Kidney (tissue), 14 donors: ENCODE data around the gene KRT7. TPM values are rescaled to one million over a fixed set of nuclear protein-coding genes. Genes with fewer than 3 reads are reported as not detected.

Source experiments
- DNase-seq, 5 donors: peaks; one replicate each; pipeline ENCODE4 v3.0.0-alpha.2; 2013 to 2020
- FAIRE-seq: peaks from 2 replicates; lab custom pipeline; 2012; peaks lifted over from hg19 to GRCh38; lab: Jason Lieb, UNC
- H3K27ac ChIP-seq, 2 donors: one replicate each; pipeline ENCODE4 v1.7.0; 2013; ENCODE audit warnings: low read depth in 2 of 2, low read length in 2 of 2, inconsistent platforms in 1 of 2
- H3K27me3 ChIP-seq: one replicate; pipeline ENCODE4 v1.7.1; 2013; ENCODE audit warnings: low read length, inconsistent platforms; ENCODE audit not compliant: control insufficient read depth, insufficient read depth
- H3K36me3 ChIP-seq, 3 donors: one replicate each; pipeline versions ENCODE4 v1.7.0 to v1.7.1; 2013; ENCODE audit warnings: low read length in 3 of 3, control low read depth in 1 of 3, inconsistent platforms in 1 of 3; ENCODE audit not compliant: insufficient read depth in 3 of 3, control insufficient read depth in 2 of 3
- H3K4me1 ChIP-seq, 3 donors: one replicate each; pipeline versions ENCODE4 v1.7.0 to v1.7.1; 2013; ENCODE audit warnings: low read length in 3 of 3, inconsistent platforms in 1 of 3, low read depth in 1 of 3; ENCODE audit not compliant: control insufficient read depth in 2 of 3, insufficient read depth in 2 of 3
- H3K4me3 ChIP-seq, 3 donors: one replicate each; pipeline versions ENCODE4 v1.7.0 to v1.8.1; 2013; ENCODE audit warnings: low read length in 3 of 3, control low read depth in 1 of 3, inconsistent platforms in 1 of 3
- H3K9ac ChIP-seq, 3 donors: one replicate each; pipeline versions ENCODE4 v1.7.0 to v1.7.1; 2013; ENCODE audit warnings: low read length in 3 of 3, control low read depth in 1 of 3, inconsistent platforms in 1 of 3
- H3K9me3 ChIP-seq, 3 donors: one replicate each; pipeline versions ENCODE4 v1.7.0 to v1.7.1; 2013; ENCODE audit warnings: low read length in 3 of 3, control low read depth in 1 of 3, inconsistent platforms in 1 of 3; ENCODE audit not compliant: control insufficient read depth in 2 of 3, insufficient read depth in 1 of 3
- intact Hi-C: fragments of 100-400 bp; cut with DNase I; formaldehyde crosslinking; loops from one replicate; pipeline ENCODE4 v1.11.1; 2022
- polyA plus RNA-seq: library from polyadenylated mRNA; stranded (reverse); fragments of 350-450 nt; fragmentation: Illumina TruSeq; extraction: RNeasy Lipid Tissue Mini Kit (QIAGEN cat#74804); gene quantifications from one replicate; pipeline ENCODE4 v1.2.3, GENCODE V29; 2014; ENCODE audit warnings: low read depth, low replicate concordance; ENCODE audit not compliant: insufficient read depth
- total RNA-seq: library from RNA; stranded (reverse); fragmentation: NEBNext Ultra II Directional; extraction: Animal tissue kit (Norgen Biotek cat#: 25700); gene quantifications from one replicate; pipeline ENCODE4 v1.2.1, GENCODE V29; 2021
- TF ChIP-seq, protein P1 (sequence below): IDR thresholded peaks from 3 replicates; pipeline ENCODE4 v1.5.1; 2012; ENCODE audit warnings: mild to moderate bottlenecking, moderate library complexity, borderline replicate concordance; ENCODE audit not compliant: insufficient read depth; ENCODE audit errors: extremely low read depth
- donor health status: control.
- donor health status: control.
- donor health status: control.
- donor health status: control.
- donor health status: control.
- donor health status: DM: yes; HTN: yes; CAD: no.
- donor health status: Normal renal cell carcinoma (clear cell type).

The KRT7 gene
- total and polyA plus RNA-seq, 2 donors from 2014 or later = 173 to 1,490 TPM

GRCh38 chr12:52295663-52296062 lies 62.6 kb downstream of the KRT7 start:
- DNase-seq (peak in 1 of 5 donors; percentile 0), FAIRE-seq (no peak)
- intact Hi-C loops = no loop called here

GRCh38 chr12:52296572-52297215 lies 63.7 kb downstream of the KRT7 start:
- FAIRE-seq = no peak
- Histone ChIP-seq H3K27me3 (peaks cover 5% of the 10 kb centered on the region), H3K27ac (no peak overlapping the region), H3K9ac (no peak overlapping the region), H3K9me3 (no peaks in the 10 kb centered on the region), H3K4me1 (no peaks in the 10 kb centered on the region), H3K4me3 (no peak overlapping the region), H3K36me3 (no peaks in the 10 kb centered on the region)
- TF ChIP-seq, protein P1, sequence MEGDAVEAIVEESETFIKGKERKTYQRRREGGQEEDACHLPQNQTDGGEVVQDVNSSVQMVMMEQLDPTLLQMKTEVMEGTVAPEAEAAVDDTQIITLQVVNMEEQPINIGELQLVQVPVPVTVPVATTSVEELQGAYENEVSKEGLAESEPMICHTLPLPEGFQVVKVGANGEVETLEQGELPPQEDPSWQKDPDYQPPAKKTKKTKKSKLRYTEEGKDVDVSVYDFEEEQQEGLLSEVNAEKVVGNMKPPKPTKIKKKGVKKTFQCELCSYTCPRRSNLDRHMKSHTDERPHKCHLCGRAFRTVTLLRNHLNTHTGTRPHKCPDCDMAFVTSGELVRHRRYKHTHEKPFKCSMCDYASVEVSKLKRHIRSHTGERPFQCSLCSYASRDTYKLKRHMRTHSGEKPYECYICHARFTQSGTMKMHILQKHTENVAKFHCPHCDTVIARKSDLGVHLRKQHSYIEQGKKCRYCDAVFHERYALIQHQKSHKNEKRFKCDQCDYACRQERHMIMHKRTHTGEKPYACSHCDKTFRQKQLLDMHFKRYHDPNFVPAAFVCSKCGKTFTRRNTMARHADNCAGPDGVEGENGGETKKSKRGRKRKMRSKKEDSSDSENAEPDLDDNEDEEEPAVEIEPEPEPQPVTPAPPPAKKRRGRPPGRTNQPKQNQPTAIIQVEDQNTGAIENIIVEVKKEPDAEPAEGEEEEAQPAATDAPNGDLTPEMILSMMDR = no peak
- peak in 1 of 5 donors; percentile 5 for DNase-seq
- intact Hi-C loops = no loop called here

More at GRCh38 chr12:52295663-52296062, 62.6 kb downstream of the KRT7 start:
- H3K27me3 ChIP-seq = peaks cover 10% of the 10 kb centered on the region
- no peak overlapping the region for H3K4me3 ChIP-seq
- no peak overlapping the region for H3K9ac ChIP-seq
- no peaks in the 10 kb centered on the region for H3K36me3 ChIP-seq
- TF ChIP-seq, protein P1 = no peak
- no peak overlapping the region for H3K27ac ChIP-seq
- no peaks in the 10 kb centered on the region for H3K9me3 ChIP-seq
- H3K4me1 ChIP-seq = no peaks in the 10 kb centered on the region

Other genes with a start within 250 kb of the KRT7 start
- gene TAMALIN, start 226.3 kb upstream of the KRT7 start, total RNA-seq = 52.3 TPM
- 22.3 TPM for gene TAMALIN, start 226.3 kb upstream of the KRT7 start, polyA plus RNA-seq
- 37.2 TPM for gene NR4A1, start 181.8 kb upstream of the KRT7 start, total RNA-seq
- 54.1 TPM for gene NR4A1, start 181.8 kb upstream of the KRT7 start, polyA plus RNA-seq
- 32.1 TPM for gene ATG101, start 163.3 kb upstream of the KRT7 start, total RNA-seq
- gene ATG101, start 163.3 kb upstream of the KRT7 start, polyA plus RNA-seq = 53.0 TPM
- 0.31 TPM for gene SMIM41, start 153.5 kb upstream of the KRT7 start, total RNA-seq
- gene SMIM41, start 153.5 kb upstream of the KRT7 start, polyA plus RNA-seq = not detected
- gene KRT80, start 41.2 kb upstream of the KRT7 start, total RNA-seq = 12.3 TPM
- gene KRT80, start 41.2 kb upstream of the KRT7 start, polyA plus RNA-seq = 1.0 TPM
- gene KRT86, start 41.4 kb downstream of the KRT7 start, total RNA-seq = 1.3 TPM
- gene KRT86, start 41.4 kb downstream of the KRT7 start, polyA plus RNA-seq = not detected
- gene KRT81, start 58.3 kb downstream of the KRT7 start, total RNA-seq = not detected
- not detected for gene KRT81, start 58.3 kb downstream of the KRT7 start, polyA plus RNA-seq
- gene KRT83, start 88.2 kb downstream of the KRT7 start, total RNA-seq = not detected
- gene KRT83, start 88.2 kb downstream of the KRT7 start, polyA plus RNA-seq = not detected
- not detected for gene KRT85, start 134.2 kb downstream of the KRT7 start, total RNA-seq
- gene KRT85, start 134.2 kb downstream of the KRT7 start, polyA plus RNA-seq = 0.58 TPM
- not detected for gene KRT84, start 152.4 kb downstream of the KRT7 start, total RNA-seq
- gene KRT84, start 152.4 kb downstream of the KRT7 start, polyA plus RNA-seq = not detected
- not detected for gene KRT82, start 173.1 kb downstream of the KRT7 start, total RNA-seq
- gene KRT82, start 173.1 kb downstream of the KRT7 start, polyA plus RNA-seq = not detected
- gene KRT75, start 201.1 kb downstream of the KRT7 start, total RNA-seq = not detected
- gene KRT75, start 201.1 kb downstream of the KRT7 start, polyA plus RNA-seq = not detected
- not detected for gene KRT6B, start 218.9 kb downstream of the KRT7 start, total RNA-seq
- gene KRT6B, start 218.9 kb downstream of the KRT7 start, polyA plus RNA-seq = not detected
- not detected for gene KRT6C, start 240.6 kb downstream of the KRT7 start, total RNA-seq
- not detected for gene KRT6C, start 240.6 kb downstream of the KRT7 start, polyA plus RNA-seq